Peyer's patch (tissue), 4 donors: ENCODE data around the gene ATL1. TPM values are rescaled to one million over a fixed set of nuclear protein-coding genes. Genes with fewer than 3 reads are reported as not detected.
A peak's percentile ranks its signal among the peaks of the same experiment; 100 is the strongest.

ENCODE experiments used
- DNase-seq, 3 donors: peaks; one replicate each; pipeline ENCODE4 v3.0.0-alpha.2; 2017 to 2019
- H3K27ac ChIP-seq, 4 donors: fragments of 200-600 bp; sonication (generic); one replicate each; pipeline ENCODE4 v1.5.1; 2016 to 2019
- H3K27me3 ChIP-seq, 2 donors: fragments of 200-600 bp; sonication (generic); one replicate each; pipeline ENCODE4 v1.5.1; 2019
- H3K36me3 ChIP-seq, 3 donors: fragments of 200-600 bp; sonication (generic); one replicate each; pipeline ENCODE4 v1.5.1; 2016 to 2019
- H3K4me1 ChIP-seq, 4 donors: fragments of 200-600 bp; sonication (generic); one replicate each; pipeline ENCODE4 v1.5.1; 2016 to 2019
- H3K4me3 ChIP-seq, 4 donors: fragments of 200-600 bp; sonication (generic); 1 replicate in 3 of 4; 2 replicates in 1 of 4; pipeline ENCODE4 v1.5.1; 2016 to 2019; ENCODE audit warnings: mild to moderate bottlenecking in 1 of 4
- H3K9me3 ChIP-seq, 4 donors: fragments of 200-600 bp; sonication (generic); one replicate each; pipeline ENCODE4 v1.5.1; 2016 to 2019; ENCODE audit warnings: mild to moderate bottlenecking in 1 of 4
- POLR2A ChIP-seq, 2 donors: fragments of 450-650 bp; IDR thresholded peaks; one replicate each; pipeline ENCODE4 v1.5.1; 2017; ENCODE audit warnings: antibody characterized with exemption in 2 of 2, mild to moderate bottlenecking in 2 of 2, moderate library complexity in 2 of 2
- small RNA-seq, 2 donors: library from RNA; depleted of rRNA; stranded (forward); fragments of <200 nt; gene quantifications; one replicate each; pipeline ENCODE3, GENCODE V24; 2016
- total RNA-seq, 4 donors: library from RNA; depleted of rRNA; stranded (reverse); fragments of >200 nt; gene quantifications; one replicate each; pipeline ENCODE4 v1.1.0, GENCODE V29; 2016
- TF ChIP-seq, protein P1 (sequence below), 6 experiments: fragments of 450-650 bp in 4 of 6; fragments of 200-600 bp in 2 of 6; sonication (generic) in 1 of 6; IDR thresholded peaks; one replicate each; pipeline ENCODE4 v1.5.1; 2017 to 2019; ENCODE audit warnings: antibody characterized with exemption in 6 of 6, mild to moderate bottlenecking in 3 of 6, moderate library complexity in 1 of 6

Gene ATL1
- total RNA-seq, 4 donors from 2014 or later, result 6.6 to 9.5 (median 8.5) TPM

GRCh38 chr14:50675597-50675996 is 115.7 kb downstream of the ATL1 start:
- H3K9me3 ChIP-seq, result no peaks in the 10 kb centered on the region
- no peak overlapping the region for H3K27ac ChIP-seq
- H3K4me3 ChIP-seq, result no peak overlapping the region
- H3K27me3 ChIP-seq, result no peaks in the 10 kb centered on the region
- no peaks in the 10 kb centered on the region for H3K4me1 ChIP-seq
- TF ChIP-seq, protein P1, sequence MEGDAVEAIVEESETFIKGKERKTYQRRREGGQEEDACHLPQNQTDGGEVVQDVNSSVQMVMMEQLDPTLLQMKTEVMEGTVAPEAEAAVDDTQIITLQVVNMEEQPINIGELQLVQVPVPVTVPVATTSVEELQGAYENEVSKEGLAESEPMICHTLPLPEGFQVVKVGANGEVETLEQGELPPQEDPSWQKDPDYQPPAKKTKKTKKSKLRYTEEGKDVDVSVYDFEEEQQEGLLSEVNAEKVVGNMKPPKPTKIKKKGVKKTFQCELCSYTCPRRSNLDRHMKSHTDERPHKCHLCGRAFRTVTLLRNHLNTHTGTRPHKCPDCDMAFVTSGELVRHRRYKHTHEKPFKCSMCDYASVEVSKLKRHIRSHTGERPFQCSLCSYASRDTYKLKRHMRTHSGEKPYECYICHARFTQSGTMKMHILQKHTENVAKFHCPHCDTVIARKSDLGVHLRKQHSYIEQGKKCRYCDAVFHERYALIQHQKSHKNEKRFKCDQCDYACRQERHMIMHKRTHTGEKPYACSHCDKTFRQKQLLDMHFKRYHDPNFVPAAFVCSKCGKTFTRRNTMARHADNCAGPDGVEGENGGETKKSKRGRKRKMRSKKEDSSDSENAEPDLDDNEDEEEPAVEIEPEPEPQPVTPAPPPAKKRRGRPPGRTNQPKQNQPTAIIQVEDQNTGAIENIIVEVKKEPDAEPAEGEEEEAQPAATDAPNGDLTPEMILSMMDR (IDR thresholded peaks at IDR 0.05), result no peak
- no peak for TF ChIP-seq POLR2A (IDR thresholded peaks at IDR 0.05)
- no peaks in the 10 kb centered on the region for H3K36me3 ChIP-seq
- DNase-seq, result no peak

DNA sequence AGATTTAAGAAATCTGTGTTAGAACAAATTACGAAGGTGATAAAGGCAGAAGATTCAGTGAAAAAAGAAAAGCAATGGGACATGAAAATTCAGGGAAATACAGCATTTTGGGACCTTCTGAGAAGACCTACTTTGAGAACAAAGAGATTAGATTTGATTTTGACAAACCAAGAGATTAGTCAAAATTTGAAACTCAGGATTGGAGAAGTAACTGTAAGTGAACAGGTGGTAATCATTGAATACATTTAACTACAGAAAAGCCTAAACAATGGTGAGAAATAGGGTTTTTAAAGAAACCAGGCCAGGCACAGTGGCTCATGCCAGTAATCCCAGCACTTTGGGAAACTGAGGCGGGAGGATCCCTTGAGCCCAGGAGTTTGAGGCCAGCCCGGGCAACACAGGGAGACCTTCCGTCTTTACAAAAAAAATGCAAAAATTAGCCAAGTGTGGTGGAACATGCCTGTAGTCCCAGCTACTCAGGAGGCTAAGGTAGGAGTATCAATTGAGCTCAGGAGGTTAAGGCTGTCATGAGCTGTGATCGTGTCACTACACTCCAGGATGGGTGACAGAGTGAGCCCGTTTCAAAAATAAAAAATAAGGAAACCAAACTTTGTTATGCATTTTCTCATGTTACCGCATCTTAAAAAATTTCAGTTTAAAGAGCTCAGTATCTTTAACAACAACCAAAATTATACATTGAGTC is 117.0 kb downstream of the ATL1 start:
- no peak overlapping the region for H3K4me3 ChIP-seq
- peak overlapping the region in 1 of 4 donors; percentile 12 for H3K27ac ChIP-seq
- H3K27me3 ChIP-seq, result no peaks in the 10 kb centered on the region
- H3K9me3 ChIP-seq, result no peaks in the 10 kb centered on the region
- TF ChIP-seq, protein P1 (IDR thresholded peaks at IDR 0.05), result no peak
- TF ChIP-seq POLR2A (IDR thresholded peaks at IDR 0.05), result no peak
- H3K4me1 ChIP-seq, result no peaks in the 10 kb centered on the region
- DNase-seq, result no peak
- no peaks in the 10 kb centered on the region for H3K36me3 ChIP-seq

DNA sequence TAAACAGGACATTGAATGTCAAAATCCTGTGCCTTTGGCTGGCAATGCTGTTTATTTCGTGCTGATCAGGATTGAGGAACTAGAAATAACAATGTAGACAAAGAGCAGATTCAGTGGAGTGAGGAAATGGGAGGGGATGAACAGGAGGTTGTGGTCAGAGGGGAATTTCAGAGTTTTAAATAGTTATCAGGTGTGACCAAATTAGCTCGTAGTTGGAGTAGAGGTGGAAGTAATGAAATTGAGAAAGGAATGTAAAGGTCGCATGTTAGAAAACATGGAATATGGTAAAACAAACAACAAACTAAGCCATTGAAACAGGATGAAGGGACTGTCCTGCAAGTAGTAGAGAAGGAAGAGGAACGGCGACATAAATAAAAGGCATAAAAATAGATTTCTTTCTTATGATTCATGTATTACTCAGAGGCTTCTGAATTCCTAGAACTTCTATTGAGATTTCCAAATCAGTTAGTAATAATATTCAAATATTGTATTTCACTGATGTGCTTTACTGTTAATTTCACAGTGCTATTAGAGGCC is 117.7 kb downstream of the ATL1 start:
- Histone ChIP-seq H3K36me3 (no peaks in the 10 kb centered on the region), H3K9me3 (no peaks in the 10 kb centered on the region), H3K4me3 (no peak overlapping the region), H3K27ac (no peak overlapping the region), H3K4me1 (no peaks in the 10 kb centered on the region), H3K27me3 (no peaks in the 10 kb centered on the region)
- TF ChIP-seq, protein P1 (IDR thresholded peaks at IDR 0.05), result no peak
- TF ChIP-seq POLR2A (IDR thresholded peaks at IDR 0.05), result no peak
- DNase-seq, result no peak

- H3K27ac ChIP-seq, result no peak overlapping the region
- H3K36me3 ChIP-seq, result no peaks in the 10 kb centered on the region
- TF ChIP-seq, protein P1 (IDR thresholded peaks at IDR 0.05), result no peak
- no peak for TF ChIP-seq POLR2A (IDR thresholded peaks at IDR 0.05)
Observed at GRCh38 chr14:50678163-50678562, 118.2 kb downstream of the ATL1 start.

GRCh38 chr14:50679674-50680073 is 119.7 kb downstream of the ATL1 start:
- H3K9me3 ChIP-seq, result no peaks in the 10 kb centered on the region
- H3K4me3 ChIP-seq, result no peak overlapping the region
- TF ChIP-seq, protein P1 (IDR thresholded peaks at IDR 0.05), result no peak
- no peak for TF ChIP-seq POLR2A (IDR thresholded peaks at IDR 0.05)
- no peak for DNase-seq
- H3K36me3 ChIP-seq, result no peaks in the 10 kb centered on the region
- no peaks in the 10 kb centered on the region for H3K27me3 ChIP-seq
- no peaks in the 10 kb centered on the region for H3K4me1 ChIP-seq
- H3K27ac ChIP-seq, result no peak overlapping the region

More at GRCh38 chr14:50678163-50678562, 118.2 kb downstream of the ATL1 start:
- no peaks in the 10 kb centered on the region for H3K9me3 ChIP-seq
- no peaks in the 10 kb centered on the region for H3K27me3 ChIP-seq
- H3K4me3 ChIP-seq, result no peak overlapping the region
- DNase-seq, result no peak
- H3K4me1 ChIP-seq, result no peaks in the 10 kb centered on the region

Small RNA genes within 50 kb of the gene (small RNA-seq; reads per million reads assigned to genes)
- 0 reads per million in 2 donors for gene RN7SL452P
- gene SNRPGP1, result 0 reads per million in 2 donors

Other genes starting within 250 kb of the ATL1 start
- gene L2HGDH, start 247.9 kb upstream of the ATL1 start, total RNA-seq, result 10 to 100 TPM in 1 of 4 donors, 1 to 10 TPM in 3; 4.6 to 29.7 (median 8.8) TPM
- gene DMAC2L, start 247.8 kb upstream of the ATL1 start, total RNA-seq, result 10 to 100 TPM in 3 of 4 donors, 1 to 10 TPM in 1; 7.7 to 23.9 (median 15.7) TPM
- gene CDKL1, start 163.3 kb upstream of the ATL1 start, total RNA-seq, result 10 to 100 TPM; 11.3 to 20.4 (median 15.5) TPM
- 100 to 1,000 TPM in 1 of 4 donors, 10 to 100 TPM in 3; 47.1 to 123 (median 78.4) TPM for gene MAP4K5, start 27.6 kb upstream of the ATL1 start, total RNA-seq
- 10 to 100 TPM; 16.6 to 23.9 (median 17.8) TPM for gene SAV1, start 108.2 kb downstream of the ATL1 start, total RNA-seq